ENCODE measurements around the gene TXNRD2.

GRCh38 chr22:19879643-19879991 lies 62.0 kb downstream of the TXNRD2 start:
- TF ChIP-seq POLR2A (IDR thresholded peaks at IDR 0.05) (no peak), CTCF (IDR thresholded peaks at IDR 0.05) (no peak)
